Dedifferentiated amniotic fluid mesenchymal stem cell (primary cell): ENCODE data around the gene LSP1.
"Not testable (repeated sequence)": the region's sequence is repeated elsewhere in the genome, so short reads cannot be mapped to it uniquely, and the experiment has no call there.

Experiments
- DNase-seq: peaks from one replicate; pipeline ENCODE4 v3.0.0-alpha.2; 2016; ENCODE audit errors: extremely low spot score

Gene LSP1

GRCh38 chr11:1852877-1853276 is at the start of gene LSP1:
LSP1 (plus strand) TSS chr11:1853084; CDS start chr11:1853145, 61 bp downstream.
- DNase-seq: no peak

DNA sequence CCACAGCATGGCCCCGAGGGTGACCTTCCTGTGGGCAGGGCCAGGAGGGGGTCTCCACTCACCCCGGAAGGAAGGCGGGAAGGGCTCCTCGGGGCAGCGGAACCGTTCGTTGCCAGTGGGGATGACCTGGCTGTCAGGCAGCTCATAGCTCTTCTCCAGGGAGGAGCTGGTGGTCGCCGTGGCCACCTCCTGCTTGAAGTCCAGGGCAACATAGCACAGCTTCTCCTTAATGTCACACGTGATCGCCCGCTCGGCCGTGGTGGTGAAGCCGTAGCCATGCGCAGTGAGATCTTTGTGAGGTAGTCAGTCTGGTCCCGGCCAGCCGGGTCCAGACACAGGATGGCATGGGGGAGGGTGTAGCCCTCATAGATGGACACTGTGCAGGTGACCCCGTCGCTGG is 49.6 kb upstream of the LSP1 start:
- no peak for DNase-seq

DNA sequence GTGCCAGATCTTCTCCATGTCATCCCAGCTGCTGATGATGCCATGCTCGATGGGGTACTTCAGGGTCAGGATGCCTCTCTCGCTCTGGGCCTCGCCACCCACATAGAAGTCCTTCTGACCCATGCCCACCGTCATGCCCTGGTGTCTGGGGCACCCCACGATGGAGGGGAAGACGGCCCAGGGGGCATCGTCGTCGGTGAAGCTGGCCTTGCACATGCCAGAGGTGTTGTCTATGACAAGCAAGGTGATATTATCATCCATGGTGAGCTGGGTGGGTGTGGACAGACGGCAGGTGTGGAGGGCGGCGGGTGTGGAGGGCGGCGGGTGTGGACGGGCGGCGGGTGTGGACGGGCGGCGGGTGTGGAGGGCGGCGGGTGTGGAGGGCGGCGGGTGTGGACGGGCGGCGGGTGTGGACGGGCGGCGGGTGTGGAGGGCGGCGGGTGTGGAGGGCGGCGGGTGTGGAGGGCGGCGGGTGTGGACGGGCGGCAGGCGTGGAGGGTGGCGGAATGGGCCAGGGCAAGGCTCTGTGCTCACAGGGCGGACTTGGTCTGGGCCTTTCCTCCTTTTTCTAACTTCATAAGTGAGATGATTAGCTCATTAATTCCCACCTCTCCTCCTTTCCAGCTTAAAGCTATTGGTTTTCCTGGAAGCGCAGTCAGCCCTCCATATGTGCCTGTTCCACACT is 48.9 kb upstream of the LSP1 start:
- not testable (repeated sequence) for DNase-seq

GRCh38 chr11:1805525-1805924 is 47.4 kb upstream of the LSP1 start:
- DNase-seq: no peak

DNA sequence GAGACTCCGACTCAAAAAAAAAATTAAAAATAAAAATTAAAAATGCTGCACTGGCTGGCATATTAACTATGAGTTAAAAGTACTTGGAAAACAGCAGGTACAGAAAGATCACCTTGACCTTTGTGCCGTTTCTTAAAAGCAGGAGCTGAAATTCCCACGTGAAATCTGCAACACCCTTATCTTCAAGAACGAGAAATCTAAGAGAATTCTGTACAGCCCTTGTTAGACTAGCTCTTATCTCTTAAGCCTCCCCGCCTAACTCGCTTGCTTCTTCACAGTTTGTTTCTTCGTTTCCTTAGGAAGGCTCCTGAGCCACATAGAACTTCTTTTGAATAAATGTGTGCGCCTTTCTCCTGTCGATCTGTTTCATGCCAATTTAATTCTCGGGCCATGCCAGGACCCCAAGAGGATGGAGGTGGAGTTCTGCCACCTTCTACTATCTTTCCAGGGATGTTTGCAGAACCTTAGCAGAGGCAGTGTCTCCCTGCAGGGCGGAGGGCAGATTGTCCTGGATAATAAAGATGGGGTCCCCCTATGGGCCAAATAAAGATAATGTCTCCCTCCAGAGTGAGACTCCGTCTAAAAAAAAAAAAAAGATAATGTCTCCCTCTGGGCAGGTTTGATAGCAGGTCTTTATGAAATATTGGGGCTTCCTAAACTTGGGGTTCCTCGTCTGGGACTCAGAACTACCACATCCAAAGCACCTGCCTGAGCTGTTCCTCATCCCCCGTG is 45.5 kb upstream of the LSP1 start:
- no peak for DNase-seq

DNA sequence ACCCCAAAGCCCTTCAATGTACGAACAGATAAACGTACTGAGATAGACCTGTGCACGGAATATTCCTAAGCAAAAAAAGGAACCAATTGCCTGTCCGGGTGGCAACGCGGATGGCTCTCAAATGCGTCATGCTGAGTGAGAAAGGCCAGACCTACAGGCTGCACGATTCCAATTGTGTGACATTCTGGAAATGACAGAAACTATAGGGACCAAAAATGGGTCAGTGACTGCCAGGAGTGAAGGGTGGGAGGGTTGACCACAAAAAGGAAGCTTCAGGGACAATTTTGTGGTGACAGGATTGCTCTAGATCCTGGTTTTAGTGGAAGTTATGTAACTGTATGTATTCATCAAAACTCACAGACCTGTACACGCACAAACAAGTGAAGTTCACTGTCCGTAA is 42.1 kb upstream of the LSP1 start:
- DNase-seq: no peak

DNA sequence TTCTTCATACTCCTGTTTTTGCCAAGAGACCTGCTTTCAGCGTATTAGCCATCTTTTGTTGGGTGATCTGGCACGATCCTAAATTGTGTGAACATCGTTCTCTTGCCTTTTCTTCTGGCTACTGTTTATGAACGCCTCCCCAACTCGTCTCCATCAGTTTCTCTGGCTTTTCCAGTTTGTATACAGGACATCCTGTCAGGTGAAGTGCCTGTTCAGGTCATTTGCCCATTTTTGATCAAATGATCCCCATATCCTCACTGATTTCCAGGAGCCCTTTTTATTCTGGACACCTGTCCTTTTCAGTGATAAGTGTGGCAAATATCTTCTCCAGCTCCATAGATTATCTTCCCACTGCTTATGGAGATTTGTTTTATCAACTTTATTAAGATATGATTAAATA is 40.6 kb upstream of the LSP1 start:
- no peak for DNase-seq

DNA sequence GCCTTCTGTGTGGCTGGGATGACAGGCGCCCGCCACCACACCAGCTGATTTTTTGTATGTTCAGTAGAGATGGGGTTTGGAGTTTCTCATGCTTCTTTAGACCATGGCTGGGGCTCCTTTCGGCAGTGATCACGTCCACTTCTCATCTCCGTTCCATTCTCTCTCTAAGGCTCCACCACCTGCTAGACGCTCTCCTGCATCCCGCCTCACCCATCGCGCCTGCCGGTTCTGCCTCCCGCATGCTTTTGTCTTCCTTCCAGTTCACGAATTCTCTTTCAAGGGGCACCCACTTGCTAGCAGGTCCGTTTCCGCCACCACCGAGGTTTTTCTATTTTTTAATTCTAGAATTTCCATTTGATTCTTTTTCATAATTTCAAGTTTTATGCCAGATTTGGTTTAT is 40.1 kb upstream of the LSP1 start:
- DNase-seq: no peak

- DNase-seq: not testable (repeated sequence)
These were observed 39.5 kb upstream of the LSP1 start for GRCh38 chr11:1813356-1813755.

- no peak for DNase-seq
These were observed 38.2 kb upstream of the LSP1 start for GRCh38 chr11:1814691-1815090.

DNA sequence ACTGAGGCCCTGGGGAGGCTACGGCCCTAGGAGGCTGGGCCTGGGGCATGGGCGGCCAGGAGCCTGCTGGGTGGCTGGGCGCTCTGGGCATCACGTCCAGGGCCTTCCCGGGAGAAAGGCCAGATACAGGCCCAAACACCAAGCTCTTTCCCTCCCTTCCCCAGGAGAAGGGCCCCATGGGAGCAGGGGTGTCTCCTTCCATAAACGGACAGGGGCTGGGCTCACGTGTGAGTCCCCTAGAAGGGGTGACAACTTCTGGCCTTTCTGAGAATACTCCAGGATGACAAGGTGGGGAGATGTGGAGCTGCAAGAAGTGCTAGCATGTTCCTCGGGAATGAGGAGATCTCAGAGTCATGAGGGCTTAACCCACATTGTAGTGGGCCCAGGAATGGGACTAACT is 37.6 kb upstream of the LSP1 start:
- no peak for DNase-seq

- DNase-seq: no peak
These were observed 37.1 kb upstream of the LSP1 start for GRCh38 chr11:1815751-1816150.

GRCh38 chr11:1817000-1817399 is 35.9 kb upstream of the LSP1 start:
- no peak for DNase-seq

- no peak for DNase-seq
These were observed 35.4 kb upstream of the LSP1 start for GRCh38 chr11:1817511-1817910.

- DNase-seq: no peak
These were observed 33.8 kb upstream of the LSP1 start for GRCh38 chr11:1819074-1819473.

GRCh38 chr11:1820463-1821325 is 32.2 kb upstream of the LSP1 start:
- DNase-seq: peak; percentile 65

- no peak for DNase-seq
These were observed 31.3 kb upstream of the LSP1 start for GRCh38 chr11:1821562-1821961.

GRCh38 chr11:1822648-1823375 is 30.1 kb upstream of the LSP1 start:
- DNase-seq: no peak

DNA sequence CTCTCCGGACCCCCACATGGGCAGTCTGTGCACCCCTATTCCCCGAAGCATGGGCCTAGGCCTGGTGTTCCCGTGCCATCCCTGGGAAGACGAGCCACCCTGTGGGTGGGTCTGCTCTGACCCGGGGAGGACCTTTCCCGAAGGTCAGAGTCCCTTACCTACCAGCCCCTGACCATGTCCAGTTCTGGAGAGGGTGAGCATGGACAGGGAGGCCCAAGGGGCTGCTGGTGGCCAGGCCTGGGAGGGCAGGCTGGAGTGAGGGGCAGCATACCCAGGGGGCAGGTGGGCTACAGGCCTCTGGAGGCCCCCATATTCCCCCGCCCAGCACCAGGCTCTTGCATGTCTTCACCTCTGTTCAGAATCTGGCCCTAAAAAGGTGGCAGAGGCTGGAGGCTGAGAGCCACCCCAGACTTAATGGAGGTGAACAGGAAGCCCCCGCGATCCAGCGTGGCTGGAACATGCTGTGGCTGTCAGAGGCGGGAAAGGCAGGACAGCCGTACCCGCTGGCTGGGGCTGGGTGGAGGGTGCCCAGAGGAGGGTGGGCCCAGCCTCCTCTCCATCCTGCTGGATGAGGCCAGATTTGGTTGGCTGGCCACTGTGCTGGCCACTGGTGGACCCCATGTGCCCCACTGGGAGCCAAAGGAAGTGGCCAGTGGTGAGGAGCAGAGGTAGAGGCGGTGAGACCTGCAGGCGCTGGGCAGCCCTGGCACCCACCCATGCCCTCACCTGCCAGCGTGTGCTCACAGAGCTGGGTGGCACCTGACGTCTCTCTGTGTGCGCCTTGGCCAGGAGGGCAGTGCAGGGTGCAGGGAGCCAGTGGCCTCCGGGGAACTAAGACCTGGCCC is 29.3 kb upstream of the LSP1 start:
- DNase-seq: no peak

DNA sequence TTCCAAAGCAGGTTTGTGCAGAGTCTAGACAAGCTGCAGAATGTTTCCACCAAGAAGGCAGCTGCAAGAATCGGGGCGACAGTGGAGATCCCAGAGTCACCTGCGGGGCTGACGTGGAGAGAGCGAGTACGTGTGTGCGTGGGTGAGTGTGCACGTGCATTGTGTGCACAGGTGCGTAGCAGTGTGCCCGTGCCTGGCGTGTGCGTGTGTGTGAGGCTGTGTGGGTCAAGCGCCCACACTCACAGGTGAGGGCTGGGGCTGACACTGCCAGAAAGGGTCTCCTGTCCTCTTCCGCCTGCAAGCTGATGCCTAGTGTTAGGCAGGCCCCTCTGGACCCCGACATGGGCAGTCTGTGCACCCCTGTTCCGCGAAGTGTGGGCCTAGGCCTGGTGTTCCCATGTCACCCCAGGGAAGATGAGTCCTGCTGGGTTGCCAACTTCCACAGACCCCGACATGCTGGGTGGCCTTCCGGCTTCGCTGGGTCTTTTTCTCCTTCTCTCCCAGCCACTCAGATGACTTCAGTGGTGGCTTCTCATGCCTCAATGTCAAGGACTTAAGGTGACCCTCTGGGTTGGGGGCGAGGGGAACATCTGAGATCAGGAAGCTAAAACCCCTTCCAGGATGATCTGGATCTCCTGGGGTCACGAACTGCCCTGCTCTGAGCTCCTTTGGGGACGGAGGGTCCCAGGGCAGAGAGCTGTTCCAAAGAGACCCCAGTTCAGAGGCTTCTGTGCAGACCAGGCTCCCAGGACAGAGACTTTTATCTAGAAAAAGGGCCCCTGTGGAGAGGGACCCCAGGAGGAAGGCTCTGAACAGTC is 28.5 kb upstream of the LSP1 start:
- no peak for DNase-seq
